ENCODE data around the gene RASSF1.

Gene RASSF1

GRCh38 chr3:50341996-50342650 lies 1.5 kb upstream of the RASSF1 start:
- DNase-seq: no peak

- DNase-seq: no peak
Measured at GRCh38 chr3:50341537-50341936, 901 bp upstream of the RASSF1 start.

- DNase-seq: no peak
Measured at GRCh38 chr3:50340147-50340447, 539 bp downstream of the RASSF1 start.

- no peak for DNase-seq
Measured at GRCh38 chr3:50339485-50340146, 1.0 kb downstream of the RASSF1 start.

- no peak for DNase-seq
Measured at GRCh38 chr3:50338965-50339364, 1.7 kb downstream of the RASSF1 start.

- peak; percentile 76 to 88 (median 84) for DNase-seq
Measured at GRCh38 chr3:50337175-50337861, 3.3 kb downstream of the RASSF1 start.

- no peak for DNase-seq
Measured at GRCh38 chr3:50336452-50337174, 4.0 kb downstream of the RASSF1 start.

GRCh38 chr3:50334339-50335075 lies 6.1 kb downstream of the RASSF1 start:
- DNase-seq: no peak

- no peak for DNase-seq
Measured at GRCh38 chr3:50333744-50334328, 6.8 kb downstream of the RASSF1 start.

GRCh38 chr3:50331364-50331907 lies 9.2 kb downstream of the RASSF1 start:
- no peak for DNase-seq

- no peak for DNase-seq
Measured at GRCh38 chr3:50330330-50330729, 10.3 kb downstream of the RASSF1 start.

- peak; percentile 74 to 92 (median 82) for DNase-seq
Measured at GRCh38 chr3:50327943-50328691, 12.5 kb downstream of the RASSF1 start, which contains the start of gene TUSC2. TSS of gene TUSC2 (minus strand) at chr3:50328223. CDS start at chr3:50328099, 124 bp downstream.

- DNase-seq: no peak
Measured at GRCh38 chr3:50327129-50327528, 13.5 kb downstream of the RASSF1 start.

- no peak for DNase-seq
Measured at GRCh38 chr3:50326182-50326541, 14.5 kb downstream of the RASSF1 start.

- DNase-seq: no peak
Measured at GRCh38 chr3:50325497-50326181, 15.0 kb downstream of the RASSF1 start.

GRCh38 chr3:50325113-50325480 lies 15.5 kb downstream of the RASSF1 start:
- DNase-seq: no peak

- DNase-seq: peak in 2 of 4 experiments; percentile 30 to 56
Measured at GRCh38 chr3:50324351-50325112, 16.1 kb downstream of the RASSF1 start.

- DNase-seq: no peak
Measured at GRCh38 chr3:50323614-50324199, 16.9 kb downstream of the RASSF1 start.

GRCh38 chr3:50323092-50323600 lies 17.5 kb downstream of the RASSF1 start:
- DNase-seq: no peak
